HepG2 (cell line): ENCODE results near the gene GALK2. TPM values are rescaled to one million over a fixed set of nuclear protein-coding genes. Genes with fewer than 3 reads are reported as not detected.

Source experiments
- HBP1 ChIP-seq: IDR thresholded peaks from 2 replicates; pipeline ENCODE4 v1.6.1; 2016; ENCODE audit warnings: low read depth, control low read depth
- HNRNPH1 ChIP-seq: fragments of 200-400 bp; formaldehyde crosslinking; optimal IDR thresholded peaks from 2 replicates; pipeline ENCODE3; 2017; ENCODE audit warnings: mild to moderate bottlenecking, low read depth, low read length
- HOXA5 ChIP-seq: sonication (generic); formaldehyde crosslinking; IDR thresholded peaks from 2 replicates; pipeline ENCODE4 v1.4.0; 2020; ENCODE audit warnings: missing genetic modification reagents
- POLR2A ChIP-seq, 2 experiments: IDR thresholded peaks; 2 replicates each; pipeline ENCODE4 v1.6.1; 2011; ENCODE audit warnings: low read depth in 2 of 2, low read length in 2 of 2, mild to moderate bottlenecking in 1 of 2, moderate library complexity in 1 of 2; ENCODE audit not compliant: insufficient read depth in 1 of 2
- RAD21 ChIP-seq: fragments of 450-650 bp; formaldehyde crosslinking; IDR thresholded peaks from 2 replicates; pipeline ENCODE4 v1.5.0; 2020; ENCODE audit warnings: mild to moderate bottlenecking
- RFXAP ChIP-seq: sonication (generic); formaldehyde crosslinking; IDR thresholded peaks from 2 replicates; pipeline ENCODE4 v1.4.0; 2020; ENCODE audit warnings: missing genetic modification reagents, borderline replicate concordance
- YEATS4 ChIP-seq: sonication (generic); formaldehyde crosslinking; IDR thresholded peaks from 2 replicates; pipeline ENCODE4 v1.4.0; 2020; ENCODE audit warnings: missing genetic modification reagents, borderline replicate concordance
- ZBTB40 ChIP-seq, 2 experiments: fragments of 450-650 bp in 1 of 2; sonication (generic) in 1 of 2; formaldehyde crosslinking in 1 of 2; IDR thresholded peaks; 2 replicates each; pipeline versions ENCODE4 v1.6.1 to v1.8.0; 2016 to 2022; ENCODE audit warnings: antibody characterized with exemption in 1 of 2, mild to moderate bottlenecking in 1 of 2, missing genetic modification reagents in 1 of 2
- ZFAT ChIP-seq: sonication (generic); formaldehyde crosslinking; conservative IDR thresholded peaks from 2 replicates; pipeline ENCODE4 v1.8.1; 2023; ENCODE audit warnings: missing genetic modification reagents, inconsistent platforms
- ZGPAT ChIP-seq: IDR thresholded peaks from 2 replicates; pipeline ENCODE4 v1.6.1; 2016; ENCODE audit warnings: mild to moderate bottlenecking
- ZMAT3 ChIP-seq: sonication (generic); formaldehyde crosslinking; conservative IDR thresholded peaks from 2 replicates; pipeline ENCODE4 v1.7.0; 2021; ENCODE audit warnings: missing genetic modification reagents
- ZNF143 ChIP-seq: sonication (generic); formaldehyde crosslinking; IDR thresholded peaks from 2 replicates; pipeline ENCODE4 v1.4.0; 2020; ENCODE audit warnings: missing genetic modification reagents
- ZNF317 ChIP-seq: sonication (generic); formaldehyde crosslinking; IDR thresholded peaks from 2 replicates; pipeline ENCODE4 v1.5.0; 2020; ENCODE audit warnings: mild to moderate bottlenecking, missing genetic modification reagents
- ZNF563 ChIP-seq: sonication (generic); formaldehyde crosslinking; IDR thresholded peaks from 2 replicates; pipeline ENCODE4 v1.8.0; 2022; ENCODE audit warnings: mild to moderate bottlenecking, moderate library complexity, missing genetic modification reagents
- ZNF792 ChIP-seq: IDR thresholded peaks from 2 replicates; pipeline ENCODE4 v1.6.1; 2016
- ZNF816 ChIP-seq: sonication (generic); formaldehyde crosslinking; IDR thresholded peaks from 2 replicates; pipeline ENCODE4 v1.8.0; 2022; ENCODE audit warnings: missing genetic modification reagents, mild to moderate bottlenecking, borderline replicate concordance
- polyA plus RNA-seq, 8 experiments: library from polyadenylated mRNA; depleted of rRNA in 3 of 8; stranded (reverse) in 7 of 8; unstranded in 1 of 8; fragments of >200 nt; fragmentation: Illumina TruSeq in 4 of 8; extraction: Trizol in 4 of 8; gene quantifications; 2 replicates each; pipeline versions ENCODE4 v1.2.1 to v1.2.3, GENCODE V29; 2011 to 2016; ENCODE audit warnings: low read depth in 4 of 8, missing spikeins in 1 of 8, mixed read lengths in 1 of 8; ENCODE audit not compliant: insufficient read depth in 1 of 8
- total RNA-seq, 5 experiments: library from RNA; depleted of rRNA; stranded (reverse); fragments of >200 nt; fragmentation: Illumina TruSeq; extraction: Trizol; gene quantifications; 2 replicates each; pipeline ENCODE4 v1.2.3, GENCODE V29; 2016; ENCODE audit warnings: low read depth in 1 of 5

GALK2 gene
- total and polyA plus RNA-seq, 2 of the 13 experiments (the other 11 are each of a cell fraction or from before 2014, with no cell fraction given) = 17.6 to 32.8 TPM

GRCh38 chr15:49155110-49155833, 14.8 kb upstream of the GALK2 start, which contains the start of gene COPS2 (continued):
- TF ChIP-seq HBP1 (no peak), ZGPAT (CRISPR knock-in tag) (peak; percentile 91), ZNF143 (CRISPR knock-in tag) (peak; percentile 94), HNRNPH1 (no peak), YEATS4 (CRISPR knock-in tag) (peak; percentile 78), ZNF792 (CRISPR knock-in tag) (peak; percentile 77; the same call in 1 of the 2 replicates), ZFAT (CRISPR knock-in tag) (peak; percentile 18; the same call in 1 of the 2 replicates), POLR2A (IDR thresholded peaks at IDR 0.05; ENCODE audit: insufficient read depth in 1 of 2, low read depth in 2 of 2, low read length in 2 of 2) (peak; percentile 61 to 84; a peak in 3 of 4 replicates), ZMAT3 (no peak), ZNF563 (CRISPR knock-in tag) (0 out of 2 replicates have a peak, but pooled peaks have one; percentile 39), ZNF317 (peak; percentile 69; the same call in 1 of the 2 replicates), HOXA5 (CRISPR knock-in tag) (0 out of 2 replicates have a peak, but pooled peaks have one; percentile 69), RAD21 (CRISPR knock-in tag) (no peak; the same call in 1 of the 2 replicates), RFXAP (CRISPR knock-in tag) (peak; percentile 93), ZNF816 (CRISPR knock-in tag) (no peak; the same call in 1 of the 2 replicates), ZBTB40 (IDR thresholded peaks at IDR 0.05) (peak; percentile 98), ZBTB40 (CRISPR knock-in tag; IDR thresholded peaks at IDR 0.05) (peak; percentile 88; the same call in 1 of the 2 replicates)
